Measurements from ENCODE around the gene KCNAB1. TPM values are rescaled to one million over a fixed set of nuclear protein-coding genes. Genes with fewer than 3 reads are reported as not detected.
"Not testable (repeated sequence)": the region's sequence is repeated elsewhere in the genome, so short reads cannot be mapped to it uniquely, and the experiment has no call there.

The KCNAB1 gene
- polyA plus RNA-seq, 1 donor, result 3.8 TPM

- not testable (repeated sequence) for DNase-seq
Measured at GRCh38 chr3:156222381-156222780, 102.0 kb downstream of the KCNAB1 start.

GRCh38 chr3:156224046-156224445 lies 103.7 kb downstream of the KCNAB1 start:
- DNase-seq, result not testable (repeated sequence)

- no peak for DNase-seq
Measured at GRCh38 chr3:156226676-156227420, 106.5 kb downstream of the KCNAB1 start.

DNA sequence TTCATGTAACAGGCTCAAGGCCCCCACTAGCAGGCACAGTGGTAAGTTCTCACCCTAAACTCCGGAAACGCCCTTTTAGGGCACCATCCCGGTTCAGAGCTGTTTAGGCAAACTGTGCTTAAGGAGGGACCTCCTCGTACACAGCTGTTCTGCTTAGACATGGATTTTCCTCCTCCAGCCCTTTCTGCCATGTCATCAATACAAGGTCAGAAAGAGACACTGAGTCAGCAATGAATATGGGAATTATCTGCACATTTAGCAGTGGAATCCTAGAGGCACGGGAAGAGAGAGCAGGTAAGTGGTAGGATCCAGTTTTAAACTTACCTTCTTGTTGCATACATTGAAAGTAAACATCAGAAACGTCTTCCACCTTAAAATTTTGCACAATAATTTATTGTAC lies 107.3 kb downstream of the KCNAB1 start:
- DNase-seq, result no peak

DNA sequence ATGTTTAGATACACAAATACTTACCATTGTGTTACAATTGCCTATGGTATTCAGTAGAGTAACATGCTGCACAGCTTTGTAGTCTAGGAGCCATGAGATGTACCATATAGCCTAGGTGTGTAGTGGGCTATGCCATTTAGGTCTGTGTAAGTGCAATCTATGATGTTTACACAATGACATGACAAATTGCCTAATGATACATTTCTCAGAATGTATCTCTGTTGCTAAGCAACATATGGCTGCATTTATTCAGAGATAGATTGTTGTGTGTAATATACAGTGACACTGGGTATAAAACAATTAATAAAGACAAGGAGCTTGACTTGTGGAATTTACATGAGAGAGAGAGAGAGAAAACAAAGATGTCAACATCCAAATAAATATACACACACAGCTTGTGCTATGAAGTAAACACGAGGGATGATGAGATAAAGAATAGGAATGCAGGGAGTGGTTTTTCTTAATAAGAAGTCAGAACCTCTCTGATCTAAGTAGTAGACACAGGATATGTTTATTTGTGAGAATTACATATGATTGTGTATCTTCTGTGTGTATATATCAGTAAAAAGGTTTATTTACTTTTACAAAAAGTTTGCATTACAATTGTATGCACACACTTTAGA lies 110.0 kb downstream of the KCNAB1 start:
- no peak for DNase-seq

- DNase-seq, result not testable (repeated sequence)
Measured at GRCh38 chr3:156231221-156231620, 110.8 kb downstream of the KCNAB1 start.

- DNase-seq, result no peak
Measured at GRCh38 chr3:156233876-156234275, 113.5 kb downstream of the KCNAB1 start.

- DNase-seq, result no peak
Measured at GRCh38 chr3:156236556-156237260, 116.3 kb downstream of the KCNAB1 start.

GRCh38 chr3:156240642-156241041 lies 120.3 kb downstream of the KCNAB1 start:
- DNase-seq, result no peak

DNA sequence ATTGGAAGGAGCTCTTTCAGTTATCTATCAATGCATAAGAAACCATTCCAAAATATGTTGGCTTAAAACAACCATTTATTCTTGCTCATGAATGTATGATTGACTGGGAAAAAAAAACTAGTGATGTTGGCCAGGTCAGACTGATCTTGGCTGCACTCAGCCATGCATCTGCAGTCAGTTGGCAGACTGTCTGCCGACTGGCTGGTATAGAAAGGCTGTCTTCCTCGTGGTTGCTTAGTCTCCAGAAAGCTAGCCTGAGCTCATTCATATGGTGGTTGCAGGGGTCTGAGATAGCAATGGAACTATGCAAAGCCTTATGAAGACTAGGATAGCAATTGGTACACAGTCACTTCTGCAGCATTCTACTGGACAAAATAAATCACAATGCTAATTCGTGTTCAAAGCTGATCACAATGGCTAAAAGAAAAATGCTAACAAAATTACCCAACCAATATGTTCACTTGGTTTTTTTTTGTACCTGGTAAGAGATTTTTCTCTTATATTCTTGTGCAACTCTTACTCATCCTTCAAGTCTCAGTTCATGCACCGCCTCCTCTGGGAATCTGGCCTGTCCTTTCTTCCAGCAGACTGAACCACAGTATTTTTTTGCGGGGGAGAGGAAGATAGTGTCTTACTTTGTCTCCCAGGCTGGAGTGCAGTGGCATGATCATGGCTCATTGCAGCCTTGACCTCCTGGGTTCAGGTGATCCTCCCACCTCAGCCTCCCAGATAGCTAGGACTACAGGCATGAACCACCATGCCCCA lies 126.8 kb downstream of the KCNAB1 start:
- no peak for DNase-seq

GRCh38 chr3:156250550-156250949 lies 130.2 kb downstream of the KCNAB1 start:
- DNase-seq, result no peak

DNA sequence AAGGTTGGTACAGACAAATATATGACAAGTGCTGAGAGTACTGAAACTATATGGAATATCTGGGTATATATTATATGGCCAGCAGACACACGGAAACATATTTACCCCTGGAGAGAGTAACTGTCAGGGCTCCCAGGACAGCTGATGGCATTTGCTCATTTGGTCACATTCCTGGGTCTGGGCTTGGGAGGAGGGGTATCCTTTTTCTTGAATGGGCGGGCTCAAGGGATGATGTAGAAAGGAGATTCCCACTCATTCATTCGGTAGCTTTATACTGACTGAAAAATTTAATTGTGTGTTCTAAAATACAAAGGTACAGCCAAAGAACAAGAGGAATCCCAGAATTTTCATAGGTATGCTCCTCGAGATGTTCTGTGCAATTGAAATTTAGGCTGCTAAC lies 131.0 kb downstream of the KCNAB1 start:
- no peak for DNase-seq

DNA sequence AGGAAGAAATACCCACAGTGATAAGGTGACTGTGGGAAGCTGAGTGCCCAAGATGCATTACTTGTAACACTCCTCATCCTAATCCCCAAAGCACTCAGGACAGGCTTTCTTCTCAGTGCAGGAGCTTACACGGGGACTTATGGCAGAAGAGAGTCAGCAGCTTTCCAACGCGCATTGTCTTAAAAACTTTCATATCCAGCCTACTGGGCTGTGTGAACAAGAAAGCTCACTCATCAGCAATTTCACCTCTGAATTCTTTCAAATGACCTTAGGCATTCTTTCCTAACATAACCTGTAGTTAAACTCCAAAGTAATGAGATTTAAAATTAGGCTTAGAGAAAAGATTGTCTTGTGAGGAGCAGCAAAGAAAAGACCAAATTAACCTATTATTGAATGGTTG lies 132.3 kb downstream of the KCNAB1 start:
- no peak for DNase-seq

DNA sequence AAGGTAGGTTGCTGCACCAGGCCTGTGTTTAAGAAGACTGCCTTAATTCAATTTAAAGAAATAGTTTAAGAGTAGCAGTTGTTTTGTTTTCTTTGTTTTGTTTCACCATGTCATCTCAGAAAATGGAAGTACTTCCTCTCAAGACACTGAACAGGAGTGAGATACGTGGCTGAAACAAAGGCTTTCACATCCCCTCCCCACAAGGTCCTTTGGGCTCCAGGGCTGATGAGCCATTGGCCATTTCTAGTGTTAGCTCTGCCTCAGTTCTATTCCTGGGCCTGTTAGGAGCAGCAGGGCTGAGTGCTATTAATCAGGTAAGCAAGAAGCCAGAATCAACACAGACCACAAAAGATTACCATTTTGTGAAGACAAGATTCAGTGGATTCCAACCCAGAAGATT lies 132.8 kb downstream of the KCNAB1 start:
- no peak for DNase-seq

GRCh38 chr3:156256256-156256655 lies 135.9 kb downstream of the KCNAB1 start:
- no peak for DNase-seq

- DNase-seq, result no peak
Measured at GRCh38 chr3:156256945-156257344, 136.6 kb downstream of the KCNAB1 start.

- no peak for DNase-seq
Measured at GRCh38 chr3:156258301-156258700, 137.9 kb downstream of the KCNAB1 start.

DNA sequence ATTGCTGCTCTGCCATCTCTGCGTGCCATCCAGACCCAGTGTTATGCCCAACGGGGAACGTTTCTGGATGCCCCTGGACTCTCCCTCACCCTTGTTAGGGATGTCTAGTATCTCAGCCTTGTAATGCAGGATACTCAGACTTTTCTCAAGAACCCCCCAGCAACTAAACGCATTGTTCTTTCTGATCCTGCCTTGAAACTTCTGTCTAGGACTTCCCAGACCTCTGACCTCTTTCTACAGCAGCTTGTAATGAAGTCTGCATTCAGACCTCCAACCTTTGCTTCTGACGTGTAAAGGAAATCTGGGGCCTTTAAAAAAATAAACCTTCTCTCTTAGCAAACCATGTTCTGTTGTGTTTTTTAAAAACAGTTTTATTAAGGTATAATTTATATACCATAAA lies 139.5 kb downstream of the KCNAB1 start:
- no peak for DNase-seq

DNA sequence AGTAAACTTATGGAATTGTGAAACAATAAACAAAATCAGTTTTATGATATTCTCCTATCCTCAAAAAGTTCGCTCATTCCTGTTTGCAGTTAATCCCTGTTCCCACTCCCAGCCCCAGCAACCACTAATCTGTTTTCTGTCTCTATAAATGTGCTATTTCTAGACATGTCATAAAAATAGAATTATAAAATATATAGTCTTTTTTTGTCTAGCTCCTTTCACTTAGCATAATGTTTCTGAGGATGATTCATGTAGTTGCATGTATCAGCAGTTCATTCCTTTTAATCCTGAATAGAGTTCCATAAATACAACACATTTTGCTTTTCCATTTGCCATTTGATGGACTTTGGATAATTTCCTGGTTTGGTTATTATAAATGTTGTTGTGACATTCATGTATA lies 140.0 kb downstream of the KCNAB1 start:
- no peak for DNase-seq

- no peak for DNase-seq
Measured at GRCh38 chr3:156264771-156265170, 144.4 kb downstream of the KCNAB1 start.

GRCh38 chr3:156271508-156271907 lies 151.1 kb downstream of the KCNAB1 start:
- DNase-seq, result no peak

DNA sequence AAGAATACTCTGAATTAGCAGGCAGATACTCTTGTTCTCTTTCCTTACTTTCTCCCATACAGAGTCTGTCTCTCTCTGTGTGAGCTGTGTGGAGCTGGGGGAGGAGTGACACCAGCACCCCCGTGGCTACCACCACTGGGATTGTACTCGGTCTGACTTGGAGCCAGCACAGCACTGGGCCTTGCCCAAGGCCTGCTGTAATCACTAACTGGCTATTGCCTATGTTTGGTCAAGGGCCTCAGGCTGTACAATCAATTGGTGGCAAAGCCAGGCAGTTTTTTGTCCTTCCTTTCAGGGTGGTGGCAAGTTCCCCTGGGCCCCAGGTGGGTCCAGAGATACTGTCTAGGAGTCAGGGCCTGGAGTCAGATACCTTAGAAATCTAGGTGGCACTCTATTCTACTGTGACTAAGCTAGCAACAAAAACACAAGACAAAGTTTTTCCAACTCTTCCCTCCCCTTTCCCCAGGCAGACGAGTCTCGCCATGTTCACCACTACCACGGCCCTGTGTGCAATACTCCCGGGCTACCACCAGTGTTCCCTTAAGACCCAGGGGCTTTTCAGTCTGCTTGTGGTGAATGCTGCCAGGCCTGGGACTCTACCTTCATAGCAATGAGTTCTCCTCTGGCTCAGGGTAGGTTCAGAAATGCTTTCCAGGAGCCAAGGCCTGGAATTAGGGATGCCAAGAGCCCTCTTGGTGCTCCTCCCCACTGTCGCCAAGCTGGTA lies 151.8 kb downstream of the KCNAB1 start:
- no peak for DNase-seq
